Esophagus squamous epithelium (tissue), 4 donors: ENCODE measurements around the gene CFAP157.

Experiments
- CTCF ChIP-seq, 6 experiments: fragments of 450-650 bp in 4 of 6; fragments of 200-600 bp in 2 of 6; sonication (generic) in 2 of 6; IDR thresholded peaks; one replicate each; pipeline ENCODE4 v1.5.1; 2016 to 2019; ENCODE audit warnings: antibody characterized with exemption in 6 of 6, mild to moderate bottlenecking in 4 of 6, moderate library complexity in 4 of 6
- POLR2A ChIP-seq, 4 donors: fragments of 450-650 bp; IDR thresholded peaks; one replicate each; pipeline ENCODE4 v1.6.1; 2017; ENCODE audit warnings: antibody characterized with exemption in 4 of 4, mild to moderate bottlenecking in 4 of 4, moderate library complexity in 3 of 4

GRCh38 chr9:127724012-127724411, 17.2 kb downstream of the CFAP157 start:
- TF ChIP-seq CTCF (IDR thresholded peaks at IDR 0.05) = no peak
- no peak for TF ChIP-seq POLR2A (IDR thresholded peaks at IDR 0.05)
